WTC11 (cell line): Measurements from ENCODE around the gene WIZ.

Experiments
- MYBL2 ChIP-seq: sonication (generic); formaldehyde crosslinking; IDR thresholded peaks from 2 replicates; pipeline ENCODE4 v1.8.1; 2023; ENCODE audit warnings: mild to moderate bottlenecking, moderate library complexity, missing genetic modification reagents
- NR2C2 ChIP-seq: sonication (generic); formaldehyde crosslinking; IDR thresholded peaks from 2 replicates; pipeline ENCODE4 v1.8.0; 2022; ENCODE audit warnings: mild to moderate bottlenecking, missing genetic modification reagents
- SMAD3 ChIP-seq: sonication (generic); formaldehyde crosslinking; IDR thresholded peaks from 2 replicates; pipeline ENCODE4 v1.8.0; 2022; ENCODE audit warnings: missing genetic modification reagents, mild to moderate bottlenecking, borderline replicate concordance
- TCF7 ChIP-seq: sonication (generic); formaldehyde crosslinking; IDR thresholded peaks from 2 replicates; pipeline ENCODE4 v1.8.0; 2022; ENCODE audit warnings: mild to moderate bottlenecking, low read depth, missing genetic modification reagents, moderate library complexity
- TF ChIP-seq, protein P1 (sequence below): fragments of 200-600 bp; IDR thresholded peaks from 2 replicates; pipeline ENCODE4 v1.8.0; 2022; ENCODE audit warnings: antibody characterized with exemption

DNA sequence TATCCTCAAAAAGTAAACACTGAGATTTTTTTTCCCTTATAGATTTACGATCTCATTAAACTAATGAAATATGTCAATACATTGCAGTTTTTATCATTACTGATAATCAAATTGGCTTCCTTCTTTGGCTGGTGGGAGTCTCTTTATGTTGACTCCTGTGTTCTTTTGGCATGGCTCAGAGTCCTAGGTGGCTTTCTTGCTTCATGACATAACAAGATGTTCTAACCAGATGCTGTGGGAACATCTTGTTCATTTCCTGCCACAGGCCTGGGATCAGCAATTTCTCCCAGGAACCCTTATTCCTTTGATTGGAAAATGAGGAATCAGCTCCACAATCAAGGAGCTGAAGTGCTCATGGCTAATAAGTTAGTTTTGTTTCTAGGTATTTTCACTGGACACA lies 45.4 kb upstream of the WIZ start:
- TF ChIP-seq TCF7 = no peak
- TF ChIP-seq SMAD3 (CRISPR knock-in tag) = no peak
- TF ChIP-seq NR2C2 (CRISPR knock-in tag) = no peak
- no peak for TF ChIP-seq MYBL2 (CRISPR knock-in tag)
- TF ChIP-seq, protein P1, sequence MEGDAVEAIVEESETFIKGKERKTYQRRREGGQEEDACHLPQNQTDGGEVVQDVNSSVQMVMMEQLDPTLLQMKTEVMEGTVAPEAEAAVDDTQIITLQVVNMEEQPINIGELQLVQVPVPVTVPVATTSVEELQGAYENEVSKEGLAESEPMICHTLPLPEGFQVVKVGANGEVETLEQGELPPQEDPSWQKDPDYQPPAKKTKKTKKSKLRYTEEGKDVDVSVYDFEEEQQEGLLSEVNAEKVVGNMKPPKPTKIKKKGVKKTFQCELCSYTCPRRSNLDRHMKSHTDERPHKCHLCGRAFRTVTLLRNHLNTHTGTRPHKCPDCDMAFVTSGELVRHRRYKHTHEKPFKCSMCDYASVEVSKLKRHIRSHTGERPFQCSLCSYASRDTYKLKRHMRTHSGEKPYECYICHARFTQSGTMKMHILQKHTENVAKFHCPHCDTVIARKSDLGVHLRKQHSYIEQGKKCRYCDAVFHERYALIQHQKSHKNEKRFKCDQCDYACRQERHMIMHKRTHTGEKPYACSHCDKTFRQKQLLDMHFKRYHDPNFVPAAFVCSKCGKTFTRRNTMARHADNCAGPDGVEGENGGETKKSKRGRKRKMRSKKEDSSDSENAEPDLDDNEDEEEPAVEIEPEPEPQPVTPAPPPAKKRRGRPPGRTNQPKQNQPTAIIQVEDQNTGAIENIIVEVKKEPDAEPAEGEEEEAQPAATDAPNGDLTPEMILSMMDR = no peak
